Measurements from ENCODE around the gene TMEM120B.

TMEM120B gene

GRCh38 chr12:121787063-121788025, 74.8 kb downstream of the TMEM120B start:
- TF ChIP-seq CTCF (IDR thresholded peaks at IDR 0.05; ENCODE audit: low read length) (no peak), EZH2 (optimal IDR thresholded peaks at IDR 0.05; ENCODE audit: low read depth, low read length) (no peak), EZH2phosphoT487 (IDR thresholded peaks at IDR 0.05; ENCODE audit: low read length) (no peak)
- H3K4me2 ChIP-seq (ENCODE audit: low read depth, low read length): no peak overlapping the region
- H3K4me3 ChIP-seq (ENCODE audit: low read length): no peak overlapping the region
- no peak for DNase-seq
- no peak overlapping the region for H3K27ac ChIP-seq (ENCODE audit: low read length)
- H3K27me3 ChIP-seq (replicated peaks; ENCODE audit: insufficient read depth, low read length): no peaks in the 10 kb centered on the region
- H4K20me1 ChIP-seq (ENCODE audit: insufficient read depth, low read length): no peaks in the 10 kb centered on the region
- H3K9me2 ChIP-seq (replicated peaks; ENCODE audit: insufficient read depth, low read length): no peaks in the 10 kb centered on the region
- H3K4me1 ChIP-seq (ENCODE audit: low read length): peaks cover 12% of the 10 kb centered on the region
- no peaks in the 10 kb centered on the region for H3K79me2 ChIP-seq (ENCODE audit: low read length)
- no peaks in the 10 kb centered on the region for H3F3A ChIP-seq (ENCODE audit: insufficient read depth, low read length)
- no peaks in the 10 kb centered on the region for H3K36me3 ChIP-seq (replicated peaks; ENCODE audit: insufficient read depth, low read length)
- no peak overlapping the region for H3K9ac ChIP-seq (ENCODE audit: low read length)
- H2AFZ ChIP-seq (ENCODE audit: low read length): no peak overlapping the region
- no peaks in the 10 kb centered on the region for H3K9me3 ChIP-seq (replicated peaks; ENCODE audit: insufficient read depth, low read length)

- Histone ChIP-seq H3K4me1 (ENCODE audit: low read length) (peaks cover 12% of the 10 kb centered on the region), H3K9me2 (replicated peaks; ENCODE audit: insufficient read depth, low read length) (no peaks in the 10 kb centered on the region), H3K36me3 (replicated peaks; ENCODE audit: insufficient read depth, low read length) (no peaks in the 10 kb centered on the region), H3K9ac (ENCODE audit: low read length) (no peak overlapping the region), H3K27me3 (replicated peaks; ENCODE audit: insufficient read depth, low read length) (no peaks in the 10 kb centered on the region), H3K4me3 (ENCODE audit: low read length) (no peak overlapping the region), H3K79me2 (ENCODE audit: low read length) (no peaks in the 10 kb centered on the region), H4K20me1 (ENCODE audit: insufficient read depth, low read length) (no peaks in the 10 kb centered on the region), H3K9me3 (replicated peaks; ENCODE audit: insufficient read depth, low read length) (no peaks in the 10 kb centered on the region), H3F3A (ENCODE audit: insufficient read depth, low read length) (no peaks in the 10 kb centered on the region), H3K4me2 (ENCODE audit: low read depth, low read length) (no peak overlapping the region), H2AFZ (ENCODE audit: low read length) (no peak overlapping the region), H3K27ac (ENCODE audit: low read length) (no peak overlapping the region)
- no peak for TF ChIP-seq EZH2 (optimal IDR thresholded peaks at IDR 0.05; ENCODE audit: low read depth, low read length)
- TF ChIP-seq CTCF (IDR thresholded peaks at IDR 0.05; ENCODE audit: low read length): no peak
- no peak for TF ChIP-seq EZH2phosphoT487 (IDR thresholded peaks at IDR 0.05; ENCODE audit: low read length)
- DNase-seq: no peak
Observed at GRCh38 chr12:121788176-121788818, 75.7 kb downstream of the TMEM120B start.

- H3K9me2 ChIP-seq (replicated peaks; ENCODE audit: insufficient read depth, low read length): no peaks in the 10 kb centered on the region
- peaks cover 12% of the 10 kb centered on the region for H3K4me1 ChIP-seq (ENCODE audit: low read length)
- no peak overlapping the region; the same call in 1 of the 2 replicates for H3K9ac ChIP-seq (ENCODE audit: low read length)
- no peaks in the 10 kb centered on the region for H4K20me1 ChIP-seq (ENCODE audit: insufficient read depth, low read length)
- H3K9me3 ChIP-seq (replicated peaks; ENCODE audit: insufficient read depth, low read length): no peaks in the 10 kb centered on the region
- no peak for DNase-seq
- no peak for TF ChIP-seq CTCF (IDR thresholded peaks at IDR 0.05; ENCODE audit: low read length)
- TF ChIP-seq EZH2phosphoT487 (IDR thresholded peaks at IDR 0.05; ENCODE audit: low read length): no peak
- TF ChIP-seq EZH2 (optimal IDR thresholded peaks at IDR 0.05; ENCODE audit: low read depth, low read length): no peak
- H3K36me3 ChIP-seq (replicated peaks; ENCODE audit: insufficient read depth, low read length): no peaks in the 10 kb centered on the region
- no peaks in the 10 kb centered on the region for H3K79me2 ChIP-seq (ENCODE audit: low read length)
- H3F3A ChIP-seq (ENCODE audit: insufficient read depth, low read length): no peaks in the 10 kb centered on the region
- no peak overlapping the region for H3K4me3 ChIP-seq (ENCODE audit: low read length)
- H3K27ac ChIP-seq (ENCODE audit: low read length): peak overlapping the region; percentile 25; the same call in 1 of the 2 replicates
- H3K27me3 ChIP-seq (replicated peaks; ENCODE audit: insufficient read depth, low read length): no peaks in the 10 kb centered on the region
- peak overlapping the region; percentile 45; the same call in 1 of the 2 replicates for H3K4me2 ChIP-seq (ENCODE audit: low read depth, low read length)
- H2AFZ ChIP-seq (ENCODE audit: low read length): peak overlapping the region; percentile 74; the same call in 1 of the 2 replicates
Observed at GRCh38 chr12:121789233-121789781, 76.8 kb downstream of the TMEM120B start.
